Astrocyte (in vitro differentiated cells and primary cell): Measurements from ENCODE around the gene ATG14.

Source experiments
- CTCF ChIP-seq: IDR thresholded peaks from 2 replicates; pipeline ENCODE4 v1.5.1; 2011; ENCODE audit warnings: low read depth, mild to moderate bottlenecking, inconsistent platforms, low read length, moderate library complexity; ENCODE audit not compliant: insufficient read depth
- EZH2 ChIP-seq: IDR thresholded peaks from 2 replicates; pipeline ENCODE4 v1.6.1; 2012; ENCODE audit warnings: mild to moderate bottlenecking, low read length, inconsistent platforms; ENCODE audit not compliant: insufficient read depth

GRCh38 chr14:55417955-55418354, 6.3 kb upstream of the ATG14 start:
- TF ChIP-seq CTCF: no peak
- TF ChIP-seq EZH2: no peak
